PC-9 (cell line): ENCODE results near the gene HES4.

Experiments
- CTCF ChIP-seq: fragments of 200-600 bp; sonication (generic); conservative IDR thresholded peaks from 2 replicates; pipeline ENCODE4 v1.6.1; 2017; ENCODE audit warnings: mixed run types, antibody characterized with exemption, mild to moderate bottlenecking, moderate library complexity
- EZH2 ChIP-seq: fragments of 200-600 bp; sonication (generic); IDR thresholded peaks from 2 replicates; pipeline ENCODE4 v1.8.0; 2017; ENCODE audit warnings: antibody characterized with exemption, low read depth

- no peak for TF ChIP-seq CTCF
- TF ChIP-seq EZH2: no peak
These were observed 14.2 kb upstream of the HES4 start for GRCh38 chr1:1013922-1014648.
